K562 (cell line): Measurements from ENCODE around the gene API5. TPM values are rescaled to one million over a fixed set of nuclear protein-coding genes. Genes with fewer than 3 reads are reported as not detected.

Experiments
- ATAC-seq: fragments of 200-7000 bp; cut with Tn5 transposase; 3 replicates; pipeline ENCODE4 v1.9.1; 2020; ENCODE audit warnings: moderate library complexity
- BruUV-seq: library from RNA; stranded (reverse); fragments of 400-500 nt; replicated peaks from 2 replicates; lab custom pipeline; 2021; lab: Mats Ljungman, UMichigan
- CTCF ChIA-PET: fragments of 300-600 bp; formaldehyde crosslinking; extraction: SDS; loops from one replicate; lab custom pipeline; 2021; ENCODE audit warnings: low intra/inter-chr PET ratio; lab: Yijun Ruan, JAX
- POLR2A ChIA-PET: fragments of 300-600, 350-650 bp; sonication (Branson Sonifier 250); formaldehyde crosslinking; extraction: SDS; loops from one replicate; lab custom pipeline; 2021; ENCODE audit warnings: antibody characterized with exemption, inconsistent platforms; lab: Yijun Ruan, JAX
- DNase-seq, 4 experiments: peaks; one replicate each; pipeline versions ENCODE4 v3.0.0 to v3.0.0-alpha.2; 2011 to 2018; ENCODE audit warnings: low spot score in 3 of 4, mixed read lengths in 3 of 4; ENCODE audit errors: extremely low read depth in 1 of 4
- FAIRE-seq: peaks from 2 replicates; lab custom pipeline; 2011; peaks lifted over from hg19 to GRCh38; lab: Jason Lieb, UNC
- H2AFZ ChIP-seq: 2 replicates; pipeline ENCODE4 v1.6.0; 2011; ENCODE audit warnings: low read depth, low read length, control low read depth, inconsistent platforms
- H3K27ac ChIP-seq: fragments of 200-600 bp; 3 replicates; pipeline ENCODE4 v1.8.0; 2011; ENCODE audit warnings: low read depth, mild to moderate bottlenecking, control low read depth, inconsistent platforms, low read length, moderate library complexity, mixed read lengths; ENCODE audit errors: extremely low read depth
- H3K27me3 ChIP-seq, 2 experiments: fragments of 300-600 bp in 1 of 2; 2 replicates in 1 of 2; 3 replicates in 1 of 2; pipeline versions ENCODE4 v1.6.0 to v1.8.0; 2011; ENCODE audit warnings: inconsistent platforms in 2 of 2, low read length in 2 of 2, mild to moderate bottlenecking in 1 of 2, mixed read lengths in 1 of 2, moderate library complexity in 1 of 2; ENCODE audit not compliant: control insufficient read depth in 2 of 2, insufficient read depth in 2 of 2
- H3K36me3 ChIP-seq: fragments of 300-600 bp; 3 replicates; pipeline ENCODE4 v1.8.0; 2011; ENCODE audit warnings: mild to moderate bottlenecking, low read length, inconsistent platforms; ENCODE audit not compliant: control insufficient read depth, insufficient read depth
- H3K4me1 ChIP-seq, 2 experiments: fragments of 200-600 bp in 1 of 2; replicated peaks in 1 of 2; 2 replicates in 1 of 2; 3 replicates in 1 of 2; pipeline versions ENCODE4 v1.5.1 to v1.8.0; 2011; ENCODE audit warnings: inconsistent platforms in 2 of 2, low read length in 2 of 2, mild to moderate bottlenecking in 1 of 2, mixed read lengths in 1 of 2, moderate library complexity in 1 of 2; ENCODE audit not compliant: control insufficient read depth in 2 of 2, insufficient read depth in 2 of 2
- H3K4me2 ChIP-seq: 2 replicates; pipeline ENCODE4 v1.6.1; 2011; ENCODE audit warnings: low read length, control low read depth, inconsistent platforms, mixed read lengths; ENCODE audit not compliant: insufficient read depth
- H3K4me3 ChIP-seq: fragments of 200-600 bp; sonication (generic), shearing (Covaris generic); 2 replicates; pipeline ENCODE4 v1.5.1; 2016; ENCODE audit warnings: control low read depth, inconsistent platforms
- H3K79me2 ChIP-seq: fragments of 200-600 bp; 3 replicates; pipeline ENCODE4 v1.8.0; 2011; ENCODE audit warnings: low read length, inconsistent platforms; ENCODE audit not compliant: control insufficient read depth, insufficient read depth
- H3K9ac ChIP-seq, 2 experiments: 2 replicates each; pipeline versions ENCODE4 v1.6.0 to v1.6.1; 2011; ENCODE audit warnings: low read depth in 2 of 2, low read length in 2 of 2, control low read depth in 1 of 2, inconsistent platforms in 1 of 2, mild to moderate bottlenecking in 1 of 2, mixed read lengths in 1 of 2; ENCODE audit not compliant: insufficient read depth in 1 of 2
- H3K9me1 ChIP-seq: one replicate; pipeline ENCODE4 v1.6.0; 2011; ENCODE audit warnings: inconsistent platforms, mild to moderate bottlenecking, low read length, moderate library complexity; ENCODE audit not compliant: control insufficient read depth, insufficient read depth
- H3K9me3 ChIP-seq: replicated peaks from 2 replicates; pipeline ENCODE4 v1.5.1; 2011; ENCODE audit warnings: low read depth, low read length, inconsistent platforms; ENCODE audit not compliant: control insufficient read depth, insufficient read depth
- H4K20me1 ChIP-seq: replicated peaks from 2 replicates; pipeline ENCODE4 v1.6.1; 2011; ENCODE audit warnings: low read length, inconsistent platforms, mixed read lengths; ENCODE audit not compliant: control insufficient read depth, insufficient read depth
- ATF1 ChIP-seq, 2 experiments: fragments of 450-650 bp in 1 of 2; IDR thresholded peaks; 2 replicates each; pipeline ENCODE4 v1.6.1; 2016; ENCODE audit warnings: missing compliant biosample characterization in 1 of 2, missing genetic modification characterization in 1 of 2
- NFATC3 ChIP-seq: fragments of 450-650 bp; IDR thresholded peaks from 2 replicates; pipeline ENCODE4 v1.6.1; 2017; ENCODE audit warnings: mild to moderate bottlenecking
- NFIC ChIP-seq: fragments of 450-650 bp; IDR thresholded peaks from 2 replicates; pipeline ENCODE4 v1.6.1; 2017; ENCODE audit warnings: mild to moderate bottlenecking, inconsistent platforms
- NFIX ChIP-seq: fragments of 250-450 bp; sonication (Bioruptor Pico); IDR thresholded peaks from 2 replicates; pipeline ENCODE4 v1.4.0; 2020; ENCODE audit warnings: low read depth, mild to moderate bottlenecking, moderate library complexity
- ZC3H8 ChIP-seq: fragments of 450-650 bp; IDR thresholded peaks from 2 replicates; pipeline ENCODE4 v1.6.1; 2017
- ZNF592 ChIP-seq: fragments of 450-650 bp; IDR thresholded peaks from 2 replicates; pipeline ENCODE4 v1.6.1; 2017; ENCODE audit warnings: antibody characterized with exemption, mild to moderate bottlenecking
- WGBS: fragments of 100-300 bp; shearing (Covaris generic); methylation state at CpG from one replicate; pipeline ENCODE4 v1.1.6; 2016; ENCODE audit warnings: low coverage, mixed read lengths; ENCODE audit not compliant: insufficient coverage; ENCODE audit errors: missing lambda C conversion rate; 5-methylcytosine and 5-hydroxymethylcytosine counted together
- in situ Hi-C: fragments of 300-500 bp; cut with MboI; formaldehyde crosslinking; loops from 4 replicates; pipeline ENCODE4 v1.15.0; 2018; ENCODE audit warnings: inconsistent platforms, mixed read lengths
- intact Hi-C: fragments of 100-400 bp; cut with micrococcal nuclease; formaldehyde crosslinking; loops from 2 replicates; pipeline ENCODE4 v1.14.2; 2022
- polyA plus RNA-seq, 8 experiments: library from polyadenylated mRNA; depleted of rRNA in 4 of 8; stranded (reverse) in 5 of 8; unstranded in 3 of 8; fragments of >200 nt; fragmentation: Nextera tagmentation in 2 of 8; fragmentation: Illumina TruSeq in 1 of 8; extraction: Ambion mirVana in 2 of 8; extraction: Trizol in 1 of 8; gene quantifications; 2 replicates each; pipeline versions ENCODE4 v1.2.1 to v1.2.3, GENCODE V29; 2011 to 2014; ENCODE audit warnings: inconsistent platforms in 1 of 8, missing spikeins in 1 of 8
- total RNA-seq, 7 experiments: library from RNA; depleted of rRNA in 6 of 7; stranded (reverse); fragments of >200 nt in 6 of 7; fragmentation: Illumina TruSeq in 2 of 7; extraction: Trizol in 2 of 7; gene quantifications; 2 replicates each; pipeline versions ENCODE4 v1.2.1 to v1.2.3, GENCODE V29; 2011 to 2021; ENCODE audit warnings: low replicate concordance in 1 of 7
- TF ChIP-seq, protein P1 (sequence below), 2 experiments: fragments of 450-650 bp; conservative IDR thresholded peaks; 2 replicates each; pipeline ENCODE4 v1.6.1; 2017; ENCODE audit warnings: mild to moderate bottlenecking in 2 of 2, moderate library complexity in 2 of 2

Gene API5
- total and polyA plus RNA-seq, 9 of the 15 experiments (the other 6 are each of a cell fraction or from before 2014, with no cell fraction given), result 59.8 to 146 (median 123) TPM

DNA sequence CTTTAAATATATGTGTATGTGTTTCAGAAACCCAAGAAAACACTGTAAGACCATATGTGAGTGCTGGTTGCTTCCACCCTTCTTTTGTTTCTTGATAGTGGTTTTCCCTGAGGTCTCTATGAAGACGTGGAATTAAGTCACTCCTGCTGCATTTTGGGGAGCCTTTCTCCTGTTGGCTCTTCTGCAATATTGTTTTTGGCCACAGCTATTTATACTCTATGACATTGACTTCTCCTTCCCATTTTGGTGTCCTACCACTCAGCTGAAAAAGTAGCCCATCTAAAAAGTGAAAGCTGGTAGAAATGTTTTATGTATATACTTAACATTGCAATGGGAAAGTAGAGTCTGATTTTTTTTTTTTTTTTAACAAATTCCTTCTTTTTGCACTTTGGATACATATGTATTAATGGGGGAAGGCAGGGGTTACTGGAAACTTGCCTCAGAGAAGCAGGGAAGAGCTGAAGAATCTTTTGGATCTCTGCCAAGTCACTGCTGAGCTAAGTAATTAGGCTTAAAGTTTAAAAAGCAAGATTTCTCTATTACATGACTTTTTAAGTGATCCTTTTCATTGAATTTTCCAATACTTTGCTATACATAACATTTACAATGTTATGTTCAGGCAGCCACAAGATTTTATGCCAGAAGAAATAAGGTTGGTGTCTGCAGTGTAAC lies 48.7 kb downstream of the API5 start:
- Histone ChIP-seq H3K36me3 (peaks cover 36% of the 10 kb centered on the region), H3K9me3 (no peaks in the 10 kb centered on the region), H3K4me1 (peaks cover 5 to 15% of the 10 kb centered on the region in 2 experiments; a peak in 4 of 5 replicates), H3K9me1 (no peaks in the 10 kb centered on the region), H3K79me2 (peaks cover 74% of the 10 kb centered on the region), H2AFZ (no peak overlapping the region), H3K4me3 (peak overlapping the region; percentile 97), H3K27ac (peak overlapping the region; percentile 90; the same call in 1 of the 3 replicates), H3K4me2 (peak overlapping the region; percentile 97), H4K20me1 (no peaks in the 10 kb centered on the region; the same call in 1 of the 2 replicates), H3K27me3 (no peaks in the 10 kb centered on the region), H3K9ac (peak overlapping the region in 1 of 2 experiments; percentile 90; a peak in 2 of 4 replicates)
- CTCF ChIA-PET, result no interaction called here
- no peak for ATAC-seq
- DNase-seq, result peak in 1 of 4 experiments; percentile 58
- POLR2A ChIA-PET, result interaction anchor here (0.7 to 1.3 kb wide), 6 partner anchors 12 to 791 kb away, joined by 3 to 5 read pairs (median 3); no protein-coding TSS in a partner anchor
- WGBS, result 9% methylated on average over 1 of the region's 1 CpG
- BruUV-seq, result no TSS peak
- TF ChIP-seq NFATC3 (no peak), NFIX (peak; percentile 32; the same call in 1 of the 2 replicates), NFIC (peak; percentile 93)
- no peak for FAIRE-seq
- intact Hi-C loops (no loop called here), in situ Hi-C loops (no loop called here)

- BruUV-seq, result no TSS peak
- peak overlapping the region; percentile 55 for H3K4me2 ChIP-seq
- no peak overlapping the region for H3K4me3 ChIP-seq
- peak; percentile 27 to 58 (median 38) for DNase-seq
- ATAC-seq, result peak; percentile 79
- ChIA-PET POLR2A (interaction anchor here (0.9 to 2.1 kb wide), 5 partner anchors 8 to 20 kb away, joined by 3 to 19 read pairs (median 4); partner anchors contain the start of gene TTC17), CTCF (no interaction called here)
- peaks cover 19% of the 10 kb centered on the region; the same call in 1 of the 2 replicates for H4K20me1 ChIP-seq
- peak; percentile 29 for FAIRE-seq
- peaks cover 98% of the 10 kb centered on the region for H3K79me2 ChIP-seq
- H3K9ac ChIP-seq, result peak overlapping the region in 1 of 2 experiments; percentile 21; a peak in 1 of 4 replicates
- no peak overlapping the region for H2AFZ ChIP-seq
- H3K36me3 ChIP-seq, result peaks cover 77% of the 10 kb centered on the region
- H3K27me3 ChIP-seq, result no peaks in the 10 kb centered on the region
- peaks cover 13 to 33% of the 10 kb centered on the region in 2 experiments for H3K4me1 ChIP-seq
- WGBS, result 8% methylated on average over 5 of the region's 5 CpGs
- in situ Hi-C loops (no loop called here), intact Hi-C loops (no loop called here)
- peaks cover 3% of the 10 kb centered on the region for H3K9me1 ChIP-seq
- H3K27ac ChIP-seq, result peak overlapping the region; percentile 75; the same call in 2 of the 3 replicates
- H3K9me3 ChIP-seq, result no peaks in the 10 kb centered on the region
- TF ChIP-seq ATF1 (CRISPR knock-in tag; IDR thresholded peaks at IDR 0.05) (no peak), ATF1 (tag; IDR thresholded peaks at IDR 0.05) (peak; percentile 53), ZNF592 (0 out of 2 replicates have a peak, but pooled peaks have one; percentile 22), ZC3H8 (no peak)
- TF ChIP-seq, protein P1, sequence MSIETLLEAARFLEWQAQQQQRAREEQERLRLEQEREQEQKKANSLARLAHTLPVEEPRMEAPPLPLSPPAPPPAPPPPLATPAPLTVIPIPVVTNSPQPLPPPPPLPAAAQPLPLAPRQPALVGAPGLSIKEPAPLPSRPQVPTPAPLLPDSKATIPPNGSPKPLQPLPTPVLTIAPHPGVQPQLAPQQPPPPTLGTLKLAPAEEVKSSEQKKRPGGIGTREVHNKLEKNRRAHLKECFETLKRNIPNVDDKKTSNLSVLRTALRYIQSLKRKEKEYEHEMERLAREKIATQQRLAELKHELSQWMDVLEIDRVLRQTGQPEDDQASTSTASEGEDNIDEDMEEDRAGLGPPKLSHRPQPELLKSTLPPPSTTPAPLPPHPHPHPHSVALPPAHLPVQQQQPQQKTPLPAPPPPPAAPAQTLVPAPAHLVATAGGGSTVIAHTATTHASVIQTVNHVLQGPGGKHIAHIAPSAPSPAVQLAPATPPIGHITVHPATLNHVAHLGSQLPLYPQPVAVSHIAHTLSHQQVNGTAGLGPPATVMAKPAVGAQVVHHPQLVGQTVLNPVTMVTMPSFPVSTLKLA (conservative IDR thresholded peaks at IDR 0.05), result 0 out of 4 replicates have a peak, but pooled peaks of 1 of the 2 experiments have one; percentile 25
These were observed 54.9 kb downstream of the API5 start for GRCh38 chr11:43366677-43367076.
